ENCODE measurements around the gene KCNG1.

KCNG1 gene

DNA sequence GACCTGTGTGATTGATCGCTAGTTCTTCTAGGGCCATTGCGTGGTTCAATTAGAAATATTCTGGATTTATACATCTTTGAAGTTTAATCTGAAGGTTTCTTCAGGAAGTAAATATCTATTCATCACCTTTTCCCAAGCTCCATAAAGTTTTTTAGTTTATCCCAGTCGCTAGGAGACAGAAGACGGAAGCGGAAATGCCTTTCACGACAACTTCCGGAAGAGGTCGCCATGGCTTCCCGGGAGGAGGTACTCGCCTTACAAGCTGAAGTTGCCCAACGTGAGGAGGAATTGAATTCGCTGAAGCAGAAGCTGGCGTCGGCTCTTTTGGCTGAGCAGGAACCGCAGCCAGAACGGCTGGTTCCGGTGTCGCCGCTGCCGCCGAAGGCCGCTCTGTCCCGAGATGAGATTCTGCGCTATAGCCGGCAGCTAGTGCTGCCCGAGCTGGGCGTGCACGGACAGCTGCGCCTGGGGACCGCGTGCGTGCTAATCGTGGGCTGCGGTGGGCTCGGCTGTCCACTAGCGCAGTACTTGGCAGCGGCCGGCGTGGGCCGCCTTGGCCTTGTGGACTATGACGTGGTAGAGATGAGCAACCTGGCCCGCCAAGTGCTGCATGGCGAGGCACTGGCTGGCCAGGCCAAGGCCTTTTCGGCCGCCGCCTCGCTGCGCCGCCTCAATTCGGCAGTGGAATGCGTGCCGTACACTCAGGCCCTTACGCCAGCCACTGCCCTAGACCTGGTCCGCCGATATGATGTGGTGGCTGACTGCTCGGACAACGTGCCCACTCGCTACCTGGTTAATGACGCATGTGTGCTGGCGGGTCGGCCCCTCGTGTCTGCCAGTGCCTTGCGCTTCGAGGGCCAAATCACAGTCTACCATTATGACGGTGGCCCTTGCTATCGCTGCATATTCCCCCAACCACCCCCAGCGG, 64.0 kb downstream of the KCNG1 start, which contains the start of gene MOCS3:
MOCS3 (plus strand) TSS at position 204 of the 928 bp plus-strand sequence; CDS start at position 229, 25 bp downstream.
- DNase-seq (ENCODE audit: low spot score in 2 of 2), result peak; percentile 44 to 87
- H3K27ac Mint-ChIP-seq, result peak within 1 kb of the TSS; percentile 100
- peaks cover 66% of the 10 kb centered on the region for H3K36me3 Mint-ChIP-seq
- H3K4me3 Mint-ChIP-seq, result peak within 1 kb of the TSS; percentile 94
- peak; percentile 81 for ATAC-seq
- peaks cover 41% of the 10 kb centered on the region for H3K4me1 Mint-ChIP-seq
- no peaks in the 10 kb centered on the region for H3K9me3 Mint-ChIP-seq

DNA sequence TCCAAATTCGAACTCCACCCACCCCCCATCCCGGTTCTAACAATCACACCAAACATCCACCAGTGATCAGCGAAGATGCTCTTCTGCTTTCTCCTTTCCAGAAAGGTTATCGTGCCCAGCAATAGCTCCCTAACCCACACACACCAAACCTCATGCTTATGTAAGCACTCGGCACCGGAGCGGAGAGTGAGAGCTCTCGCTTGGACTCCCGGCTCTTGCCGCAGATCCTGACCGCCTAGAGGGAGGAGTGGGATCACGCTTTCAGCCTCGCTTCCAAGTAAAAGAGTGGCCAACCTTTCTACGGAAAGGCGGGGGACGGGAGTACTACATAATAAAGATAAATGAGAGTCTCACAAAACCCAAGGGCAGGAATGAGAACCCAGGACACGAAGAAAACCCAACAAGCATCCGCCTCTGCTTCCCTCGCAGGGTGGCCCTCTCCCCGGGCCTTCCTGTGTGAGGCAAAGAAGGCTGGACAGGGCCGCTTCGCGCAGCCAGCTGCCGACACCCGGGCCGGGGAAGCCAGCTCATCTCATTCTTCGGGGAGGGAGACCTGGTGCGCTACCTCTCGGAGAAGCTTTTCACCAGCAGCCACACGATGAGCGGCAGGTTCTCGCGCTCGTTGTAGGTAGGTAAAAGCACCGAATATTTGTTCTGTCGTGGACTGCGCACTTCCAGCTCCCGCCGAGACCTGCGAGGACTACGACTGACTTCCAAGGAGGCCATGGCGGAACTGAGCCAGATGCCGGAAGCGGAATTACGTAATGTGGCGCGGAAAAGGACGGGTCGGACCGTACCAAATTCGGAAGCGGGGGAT, 64.9 kb downstream of the KCNG1 start, which contains the start of gene DPM1:
DPM1 (minus strand) TSS at position 735 of the 817 bp plus-strand sequence; CDS start at position 726, 9 bp downstream.
- Mint-ChIP-seq H3K4me3 (peak within 1 kb of the TSS; percentile 94), H3K27ac (peak within 1 kb of the TSS; percentile 100), H3K4me1 (peaks cover 41% of the 10 kb centered on the region), H3K36me3 (peaks cover 74% of the 10 kb centered on the region), H3K9me3 (no peaks in the 10 kb centered on the region)
- DNase-seq (ENCODE audit: low spot score in 2 of 2) (peak; percentile 79 to 94), ATAC-seq (peak; percentile 86)

DNA sequence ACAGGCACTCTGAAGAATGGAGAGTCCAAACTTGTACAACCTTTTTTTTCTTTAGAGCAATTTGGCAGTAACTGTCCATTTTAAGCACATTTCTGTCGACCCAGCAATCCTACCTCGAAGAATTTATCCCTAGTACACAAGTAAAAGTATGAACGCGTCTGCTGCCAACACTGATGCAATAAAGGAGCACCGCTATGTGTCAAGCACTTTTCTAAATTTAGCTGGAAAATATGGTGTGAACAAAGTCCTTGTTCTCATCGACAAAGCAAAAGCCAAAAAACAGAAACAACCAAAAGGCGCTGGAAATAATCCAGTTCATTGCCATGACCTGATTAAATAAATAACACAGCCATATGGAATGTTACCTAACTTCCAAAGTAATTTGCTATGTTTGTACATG, 65.6 kb downstream of the KCNG1 start:
- H3K27ac Mint-ChIP-seq, result peak overlapping the region; percentile 100
- DNase-seq (ENCODE audit: low spot score in 2 of 2), result peak in 1 of 2 donors; percentile 39
- peaks cover 77% of the 10 kb centered on the region for H3K36me3 Mint-ChIP-seq
- H3K9me3 Mint-ChIP-seq, result no peaks in the 10 kb centered on the region
- no peak for ATAC-seq
- peaks cover 41% of the 10 kb centered on the region for H3K4me1 Mint-ChIP-seq
- H3K4me3 Mint-ChIP-seq, result peak overlapping the region; percentile 94

- no peak overlapping the region for H3K4me3 Mint-ChIP-seq
- peaks cover 97% of the 10 kb centered on the region for H3K36me3 Mint-ChIP-seq
- no peak overlapping the region for H3K27ac Mint-ChIP-seq
- peaks cover 29% of the 10 kb centered on the region for H3K4me1 Mint-ChIP-seq
- H3K9me3 Mint-ChIP-seq, result no peaks in the 10 kb centered on the region
- ATAC-seq (peak; percentile 27), DNase-seq (ENCODE audit: low spot score in 2 of 2) (peak in 1 of 2 donors; percentile 2)
Measured at GRCh38 chr20:50953821-50954220, 69.1 kb downstream of the KCNG1 start.
